ENCODE data around the gene TTC17. TPM values are rescaled to one million over a fixed set of nuclear protein-coding genes. Genes with fewer than 3 reads are reported as not detected.

Gene TTC17
- total and polyA plus RNA-seq, 2 of the 4 experiments (the other 2 are of a cell fraction): 56.3 to 61.3 TPM

- no peak overlapping the region for H4K8ac ChIP-seq (ENCODE audit: low read depth in 2 of 2, low read length in 2 of 2)
- ChIA-PET POLR2A (ENCODE audit: unreplicated experiment) (no interaction called here), CTCF (no interaction called here)
- no peaks in the 10 kb centered on the region for H3K27me3 ChIP-seq (ENCODE audit: control insufficient read depth, insufficient read depth, low read length)
- no peak overlapping the region for H4K91ac ChIP-seq (ENCODE audit: insufficient read depth, low read depth, low read length)
- no peak overlapping the region for H3K4ac ChIP-seq (ENCODE audit: low read depth, low read length)
- in situ Hi-C loops (cut with MboI; ENCODE audit: low sequenced_read_pairs): no loop called here
- no peaks in the 10 kb centered on the region for H4K20me1 ChIP-seq (ENCODE audit: insufficient read depth, low read length)
- no TSS peak for BruUV-seq (replicated peaks)
- H2BK15ac ChIP-seq (ENCODE audit: low read depth, low read length): no peak overlapping the region
- intact Hi-C loops (cut with micrococcal nuclease): no loop called here
- H3K18ac ChIP-seq (ENCODE audit: low read depth, low read length): no peak overlapping the region
- no peak overlapping the region for H4K5ac ChIP-seq (ENCODE audit: low read depth, low read length)
- no peak overlapping the region for H3K14ac ChIP-seq (replicated peaks; ENCODE audit: low read depth, low read length)
- H3K23ac ChIP-seq (ENCODE audit: low read depth, low read length): no peak overlapping the region
- no peak; the same call in 1 of the 2 replicates for ATAC-seq (ENCODE audit: low read depth)
- no peak overlapping the region for H3K4me3 ChIP-seq (ENCODE audit: insufficient read depth, low read depth, low read length)
- no peak overlapping the region for H2BK120ac ChIP-seq (ENCODE audit: low read depth, low read length)
- no peaks in the 10 kb centered on the region for H3K9me3 ChIP-seq (ENCODE audit: control insufficient read depth, insufficient read depth, low read length)
- no peak overlapping the region for H3K27ac ChIP-seq (ENCODE audit: insufficient read depth, low read length)
- H3K9ac ChIP-seq (ENCODE audit: low read depth, low read length): no peak overlapping the region
- no peak overlapping the region for H2AFZ ChIP-seq (replicated peaks; ENCODE audit: low read length, poor library complexity)
- H3K79me1 ChIP-seq (ENCODE audit: low read depth in 1 of 2, low read length in 2 of 2): no peaks in the 10 kb centered on the region
- H3K4me1 ChIP-seq (ENCODE audit: control insufficient read depth, insufficient read depth, low read length): no peaks in the 10 kb centered on the region
- no CpG with 5 or more reads among the region's 5 CpGs for WGBS, 2 experiments (ENCODE audit: extremely low coverage in 2 of 2, insufficient read length in 1 of 2)
- H3K9me1 ChIP-seq (ENCODE audit: insufficient read depth, low read length): no peaks in the 10 kb centered on the region
- DNase-seq: no peak
- H3K36me3 ChIP-seq (ENCODE audit: control insufficient read depth, insufficient read depth, low read length): peaks cover 30% of the 10 kb centered on the region
- no peak for TF ChIP-seq NFE2L2 (IDR thresholded peaks at IDR 0.05; ENCODE audit: low read depth, low read length)
- no peak for TF ChIP-seq BHLHE40 (IDR thresholded peaks at IDR 0.05; ENCODE audit: low read depth, low read length)
- TF ChIP-seq MAZ (IDR thresholded peaks at IDR 0.05; ENCODE audit: borderline replicate concordance, low read depth, low read length): no peak
- no peak for TF ChIP-seq ELK1 (IDR thresholded peaks at IDR 0.05; ENCODE audit: borderline replicate concordance, low read depth, low read length)
- no peak for TF ChIP-seq MXI1 (IDR thresholded peaks at IDR 0.05; ENCODE audit: borderline replicate concordance, low read depth, low read length)
- TF ChIP-seq SMC3 (IDR thresholded peaks at IDR 0.05; ENCODE audit: low read depth, low read length): no peak
- H2AK9ac ChIP-seq (replicated peaks; ENCODE audit: low read depth, low read length, poor library complexity): no peak overlapping the region
- no peak overlapping the region for H2BK20ac ChIP-seq (ENCODE audit: low read depth, low read length)
- dilution Hi-C loops (cut with HindIII; ENCODE audit: low sequenced_read_pairs, unreplicated experiment): no loop called here
- no peak overlapping the region for H3K4me2 ChIP-seq (ENCODE audit: low read depth, low read length)
- no peak overlapping the region for H2AK5ac ChIP-seq (ENCODE audit: low read depth, low read length)
- no peak overlapping the region for H2BK5ac ChIP-seq (ENCODE audit: low read depth, low read length, poor library complexity, severe bottlenecking)
- H3K56ac ChIP-seq (ENCODE audit: extremely low read depth, insufficient read depth, low read length): no peak overlapping the region
These were observed 131.2 kb downstream of the TTC17 start for GRCh38 chr11:43489869-43490465.
